Chondrocyte (in vitro differentiated cells): ENCODE data around the gene POFUT2. TPM values are rescaled to one million over a fixed set of nuclear protein-coding genes. Genes with fewer than 3 reads are reported as not detected.

Source experiments
- DNase-seq: peaks from one replicate; pipeline ENCODE4 v3.0.0; 2021; ENCODE audit warnings: mixed read lengths, low spot score
- H3K27ac Mint-ChIP-seq: one replicate; pipeline ENCODE4 v1.8.0; 2021; ENCODE audit warnings: mild to moderate bottlenecking, moderate library complexity, mixed read lengths; ENCODE audit not compliant: unreplicated experiment
- H3K27me3 Mint-ChIP-seq: 2 replicates; pipeline ENCODE4 v1.8.0; 2021; ENCODE audit warnings: low read depth, mixed read lengths
- H3K36me3 Mint-ChIP-seq: 2 replicates; pipeline ENCODE4 v1.8.0; 2021; ENCODE audit warnings: low read depth, mixed read lengths
- H3K4me1 Mint-ChIP-seq: 2 replicates; pipeline ENCODE4 v1.8.0; 2021; ENCODE audit warnings: low read depth, mild to moderate bottlenecking, mixed read lengths
- H3K4me3 Mint-ChIP-seq: one replicate; pipeline ENCODE4 v1.8.0; 2021; ENCODE audit warnings: mild to moderate bottlenecking, moderate library complexity, mixed read lengths; ENCODE audit not compliant: unreplicated experiment
- H3K9me3 Mint-ChIP-seq: 2 replicates; pipeline ENCODE4 v1.8.0; 2021; ENCODE audit warnings: low read depth, mixed read lengths
- CTCF ChIP-seq: fragments of 200-600 bp; sonication (generic); IDR thresholded peaks from 2 replicates; pipeline ENCODE4 v1.5.0; 2021; ENCODE audit warnings: antibody characterized with exemption, mild to moderate bottlenecking, moderate library complexity
- total RNA-seq: library from RNA; stranded (reverse); gene quantifications from 3 replicates; pipeline ENCODE4 v1.2.1, GENCODE V29; 2021

Gene POFUT2
- total RNA-seq, 1 donor from 2014 or later, result 73.6 TPM

DNA sequence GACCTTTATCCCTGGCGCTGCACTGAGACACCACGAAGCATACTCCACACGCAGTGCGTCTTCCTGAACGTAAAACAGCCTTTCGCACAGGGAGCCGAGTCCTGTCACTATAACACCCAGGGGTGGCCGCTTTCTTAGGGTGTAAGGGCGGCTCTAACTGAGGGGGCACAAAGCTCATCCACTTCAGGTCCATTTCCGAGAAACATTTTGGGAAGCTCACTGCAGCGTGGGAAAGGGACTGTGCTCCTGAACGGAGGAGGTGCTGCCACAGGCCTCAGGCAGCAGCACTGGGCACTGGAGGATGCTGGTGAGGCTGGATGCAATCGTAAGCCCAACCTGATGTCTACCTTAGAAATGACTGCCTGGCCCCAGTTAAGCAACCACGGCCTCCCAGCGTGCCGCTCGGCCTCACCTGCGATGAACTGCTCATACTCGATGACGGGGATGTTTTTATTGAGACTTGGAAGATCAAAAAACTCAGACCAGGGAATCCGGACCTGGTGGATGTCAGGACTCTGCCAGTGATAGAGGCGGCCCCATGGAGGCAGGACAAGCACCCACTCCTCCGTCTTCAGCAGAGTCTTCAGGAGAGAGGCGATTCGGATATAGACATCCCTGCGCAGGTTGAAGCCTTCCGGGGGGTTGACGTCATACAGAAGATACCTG, 2.3 kb downstream of the POFUT2 start:
- DNase-seq, result no peak
- H3K27me3 Mint-ChIP-seq, result no peaks in the 10 kb centered on the region
- peaks cover 30% of the 10 kb centered on the region for H3K36me3 Mint-ChIP-seq
- no peak overlapping the region for H3K27ac Mint-ChIP-seq
- peaks cover 37% of the 10 kb centered on the region for H3K4me1 Mint-ChIP-seq
- TF ChIP-seq CTCF, result no peak
- H3K9me3 Mint-ChIP-seq, result no peaks in the 10 kb centered on the region
- peak overlapping the region; percentile 31 for H3K4me3 Mint-ChIP-seq

- Mint-ChIP-seq H3K4me3 (no peak overlapping the region), H3K36me3 (peaks cover 37% of the 10 kb centered on the region), H3K27me3 (no peaks in the 10 kb centered on the region), H3K4me1 (peaks cover 27% of the 10 kb centered on the region), H3K9me3 (no peaks in the 10 kb centered on the region), H3K27ac (no peak overlapping the region)
- no peak for TF ChIP-seq CTCF
- no peak for DNase-seq
Observed at GRCh38 chr21:45284456-45284741, 3.3 kb downstream of the POFUT2 start.

GRCh38 chr21:45283611-45284455, 3.9 kb downstream of the POFUT2 start:
- Mint-ChIP-seq H3K4me3 (no peak overlapping the region), H3K36me3 (peaks cover 38% of the 10 kb centered on the region), H3K4me1 (peaks cover 22% of the 10 kb centered on the region), H3K27ac (no peak overlapping the region), H3K27me3 (no peaks in the 10 kb centered on the region), H3K9me3 (no peaks in the 10 kb centered on the region)
- DNase-seq, result no peak
- TF ChIP-seq CTCF, result no peak

DNA sequence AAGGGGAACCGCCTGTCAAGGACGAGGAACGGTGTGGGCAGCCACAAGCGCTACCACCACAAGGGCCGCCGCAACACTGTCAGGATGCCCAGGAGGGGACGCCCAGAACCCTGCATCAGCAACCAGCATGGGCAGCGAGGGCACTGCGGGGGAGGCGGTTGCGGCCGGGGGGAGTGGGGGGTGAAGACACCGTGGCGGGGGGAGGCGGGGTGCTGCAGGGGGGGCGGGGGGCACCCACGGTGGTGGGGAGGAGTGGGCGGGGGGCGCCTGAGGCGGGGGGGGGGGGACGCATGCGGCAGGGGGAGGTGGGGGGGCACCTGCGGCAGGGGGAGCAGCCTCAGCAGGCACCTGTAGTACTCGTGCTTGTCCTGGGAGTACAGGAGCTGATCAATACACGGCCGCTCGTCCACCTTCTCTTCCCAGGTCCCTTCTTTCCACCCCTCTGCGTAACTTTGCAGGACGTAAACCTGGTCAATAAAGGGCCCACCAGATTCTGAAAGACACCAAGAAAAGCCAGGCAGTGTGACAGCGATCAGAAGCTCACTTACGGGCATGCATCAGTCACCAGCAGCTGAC, 4.6 kb downstream of the POFUT2 start:
- no peak overlapping the region for H3K27ac Mint-ChIP-seq
- H3K9me3 Mint-ChIP-seq, result no peaks in the 10 kb centered on the region
- H3K27me3 Mint-ChIP-seq, result no peaks in the 10 kb centered on the region
- H3K4me3 Mint-ChIP-seq, result no peak overlapping the region
- no peak for DNase-seq
- H3K4me1 Mint-ChIP-seq, result peaks cover 20% of the 10 kb centered on the region
- TF ChIP-seq CTCF, result no peak
- H3K36me3 Mint-ChIP-seq, result peaks cover 38% of the 10 kb centered on the region

DNA sequence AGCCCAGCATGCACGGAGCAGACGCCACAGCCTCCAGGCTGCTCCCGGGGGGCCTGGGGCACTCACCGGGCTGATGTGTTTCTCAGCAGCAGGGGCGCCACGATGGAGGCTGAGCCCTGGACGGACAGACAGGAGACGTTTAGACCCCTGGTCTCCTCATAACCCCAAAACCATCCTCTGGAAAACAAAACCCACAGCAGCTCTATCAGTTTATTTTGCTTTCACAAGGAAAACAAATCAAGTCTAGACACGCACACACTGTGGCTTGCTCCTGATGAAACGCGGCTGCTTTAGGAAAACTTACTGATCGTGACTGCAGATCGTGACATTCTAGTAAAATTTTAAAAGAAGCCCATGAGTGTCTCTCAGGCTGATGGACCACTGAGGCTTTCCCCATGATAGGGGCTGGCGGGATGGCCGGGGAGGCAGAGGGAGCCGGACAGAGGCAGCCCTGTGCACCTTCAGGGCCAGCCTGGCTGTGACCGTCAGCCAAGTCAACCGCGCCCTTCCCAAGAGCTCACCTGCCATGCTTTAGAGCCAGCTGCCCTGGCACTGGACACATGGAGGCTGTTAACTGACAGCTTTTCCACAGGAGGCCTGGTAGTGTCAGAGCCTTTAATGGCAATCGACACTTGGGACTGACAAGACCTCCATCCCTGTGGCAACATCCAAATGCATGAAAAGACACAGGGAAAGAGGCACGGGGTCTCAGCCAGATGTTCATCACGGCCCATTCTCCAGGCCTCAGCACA, 5.2 kb downstream of the POFUT2 start:
- no peak overlapping the region for H3K27ac Mint-ChIP-seq
- no peak for TF ChIP-seq CTCF
- H3K4me3 Mint-ChIP-seq, result no peak overlapping the region
- H3K36me3 Mint-ChIP-seq, result peaks cover 40% of the 10 kb centered on the region
- no peaks in the 10 kb centered on the region for H3K9me3 Mint-ChIP-seq
- no peaks in the 10 kb centered on the region for H3K27me3 Mint-ChIP-seq
- H3K4me1 Mint-ChIP-seq, result peaks cover 20% of the 10 kb centered on the region
- no peak for DNase-seq
